Mesendoderm (in vitro differentiated cells): ENCODE results near the gene NARS2.

ENCODE experiments used
- DNase-seq: peaks from one replicate; pipeline ENCODE4 v3.0.0; 2013
- H2AK5ac ChIP-seq: 2 replicates; pipeline ENCODE4 v1.6.1; 2013; ENCODE audit warnings: low read length, inconsistent platforms
- H2BK120ac ChIP-seq: 2 replicates; pipeline ENCODE4 v1.6.1; 2013; ENCODE audit warnings: low read depth, mild to moderate bottlenecking, low read length, moderate library complexity, mixed read lengths
- H2BK15ac ChIP-seq: replicated peaks from 2 replicates; pipeline ENCODE4 v1.6.1; 2013; ENCODE audit warnings: low read depth, mild to moderate bottlenecking, moderate library complexity
- H2BK5ac ChIP-seq: 2 replicates; pipeline ENCODE4 v1.6.1; 2013; ENCODE audit warnings: low read length, inconsistent platforms
- H3K18ac ChIP-seq: 2 replicates; pipeline ENCODE4 v1.6.1; 2013; ENCODE audit warnings: mild to moderate bottlenecking, low read length, mixed read lengths
- H3K23ac ChIP-seq: one replicate; pipeline ENCODE4 v1.6.1; 2013; ENCODE audit warnings: low read length
- H3K27ac ChIP-seq: 2 replicates; pipeline ENCODE4 v1.5.1; 2013; ENCODE audit warnings: low read depth, mild to moderate bottlenecking, inconsistent platforms, low read length, moderate library complexity
- H3K27me3 ChIP-seq: 2 replicates; pipeline ENCODE4 v1.6.1; 2013; ENCODE audit warnings: low read length, control low read depth, mild to moderate bottlenecking, inconsistent platforms; ENCODE audit not compliant: insufficient read depth, poor library complexity
- H3K36me3 ChIP-seq: 2 replicates; pipeline ENCODE4 v1.6.1; 2013; ENCODE audit warnings: low read length, inconsistent platforms; ENCODE audit not compliant: control insufficient read depth, insufficient read depth
- H3K4ac ChIP-seq: one replicate; pipeline ENCODE4 v1.6.1; 2013; ENCODE audit warnings: low read depth, mild to moderate bottlenecking, low read length, moderate library complexity
- H3K4me1 ChIP-seq: 2 replicates; pipeline ENCODE4 v1.6.1; 2013; ENCODE audit warnings: low read depth, low read length, inconsistent platforms; ENCODE audit not compliant: control insufficient read depth
- H3K4me2 ChIP-seq: 2 replicates; pipeline ENCODE4 v1.6.1; 2013; ENCODE audit warnings: low read length
- H3K4me3 ChIP-seq: 2 replicates; pipeline ENCODE4 v1.5.1; 2013; ENCODE audit warnings: mild to moderate bottlenecking, low read length
- H3K56ac ChIP-seq: one replicate; pipeline ENCODE4 v1.6.1; 2013; ENCODE audit warnings: low read length
- H3K79me1 ChIP-seq: 2 replicates; pipeline ENCODE4 v1.6.1; 2013; ENCODE audit warnings: low read length, inconsistent platforms
- H3K79me2 ChIP-seq: 2 replicates; pipeline ENCODE4 v1.6.1; 2013; ENCODE audit warnings: mild to moderate bottlenecking, low read length; ENCODE audit not compliant: control insufficient read depth, insufficient read depth
- H3K9ac ChIP-seq: 2 replicates; pipeline ENCODE4 v1.6.1; 2013; ENCODE audit warnings: low read length, inconsistent platforms
- H4K5ac ChIP-seq: one replicate; pipeline ENCODE4 v1.6.1; 2013; ENCODE audit warnings: low read length
- H4K8ac ChIP-seq: one replicate; pipeline ENCODE4 v1.6.1; 2013; ENCODE audit warnings: low read depth, mild to moderate bottlenecking, control low read depth, low read length, moderate library complexity
- WGBS: extraction: QIAGEN DNeasy Blood & Tissue Kit; methylation state at CpG from one replicate; pipeline ENCODE4 v1.1.7; 2013; ENCODE audit warnings: low lambda C conversion rate, missing lambda C conversion rate; ENCODE audit not compliant: insufficient coverage; ENCODE audit errors: extremely low coverage; 5-methylcytosine and 5-hydroxymethylcytosine counted together

NARS2 gene

GRCh38 chr11:78395597-78395996, 179.1 kb downstream of the NARS2 start:
- Histone ChIP-seq H3K4me3 (no peak overlapping the region), H3K18ac (no peak overlapping the region)
- WGBS = no CpG with 5 or more reads among the region's 1 CpG

GRCh38 chr11:78392854-78393253, 181.8 kb downstream of the NARS2 start:
- Histone ChIP-seq H3K27me3 (no peaks in the 10 kb centered on the region), H3K79me2 (no peaks in the 10 kb centered on the region), H3K9ac (no peak overlapping the region), H2BK15ac (no peak overlapping the region), H3K4me3 (no peak overlapping the region), H3K4me1 (peaks cover 2% of the 10 kb centered on the region), H3K4me2 (no peak overlapping the region), H2BK5ac (no peak overlapping the region), H3K23ac (no peak overlapping the region), H3K27ac (no peak overlapping the region), H4K8ac (no peak overlapping the region), H3K18ac (no peak overlapping the region), H2AK5ac (no peak overlapping the region), H4K5ac (no peak overlapping the region), H3K79me1 (no peaks in the 10 kb centered on the region), H3K36me3 (no peaks in the 10 kb centered on the region), H3K4ac (peak overlapping the region; percentile 22), H2BK120ac (no peak overlapping the region), H3K56ac (no peak overlapping the region)
- DNase-seq = peak; percentile 66
- no CpG with 5 or more reads among the region's 2 CpGs for WGBS

More at GRCh38 chr11:78395597-78395996, 179.1 kb downstream of the NARS2 start:
- Histone ChIP-seq H3K4me2 (no peak overlapping the region), H4K5ac (no peak overlapping the region), H3K4me1 (peaks cover 10% of the 10 kb centered on the region), H2BK15ac (no peak overlapping the region), H3K79me2 (no peaks in the 10 kb centered on the region), H3K56ac (no peak overlapping the region), H3K27ac (no peak overlapping the region), H3K36me3 (no peaks in the 10 kb centered on the region), H3K23ac (no peak overlapping the region), H3K9ac (no peak overlapping the region), H2AK5ac (no peak overlapping the region), H3K27me3 (no peaks in the 10 kb centered on the region), H2BK5ac (no peak overlapping the region), H4K8ac (no peak overlapping the region), H3K4ac (no peak overlapping the region), H2BK120ac (no peak overlapping the region), H3K79me1 (no peaks in the 10 kb centered on the region)
- peak; percentile 14 for DNase-seq

- no peak overlapping the region for H4K8ac ChIP-seq
- H3K56ac ChIP-seq = no peak overlapping the region
- peaks cover 2% of the 10 kb centered on the region for H3K4me1 ChIP-seq
- no peak overlapping the region for H3K23ac ChIP-seq
- H3K4me3 ChIP-seq = no peak overlapping the region
- H3K79me1 ChIP-seq = no peaks in the 10 kb centered on the region
- no peak overlapping the region for H2AK5ac ChIP-seq
- DNase-seq = peak; percentile 39
- no peak overlapping the region for H3K9ac ChIP-seq
- H2BK15ac ChIP-seq = no peak overlapping the region
- no peaks in the 10 kb centered on the region for H3K27me3 ChIP-seq
- H2BK120ac ChIP-seq = no peak overlapping the region
- H3K18ac ChIP-seq = no peak overlapping the region
- H3K4ac ChIP-seq = no peak overlapping the region
- H3K36me3 ChIP-seq = no peaks in the 10 kb centered on the region
- no peak overlapping the region for H2BK5ac ChIP-seq
- H3K27ac ChIP-seq = no peak overlapping the region
- WGBS = no CpG with 5 or more reads among the region's 1 CpG
- H3K79me2 ChIP-seq = no peaks in the 10 kb centered on the region
- H4K5ac ChIP-seq = no peak overlapping the region
- H3K4me2 ChIP-seq = no peak overlapping the region
Observed at GRCh38 chr11:78391424-78391823, 183.2 kb downstream of the NARS2 start.

GRCh38 chr11:78390809-78391208, 183.9 kb downstream of the NARS2 start:
- no peak overlapping the region for H2BK15ac ChIP-seq
- no peak overlapping the region for H3K9ac ChIP-seq
- DNase-seq = no peak
- peaks cover 2% of the 10 kb centered on the region for H3K4me1 ChIP-seq
- H3K27me3 ChIP-seq = no peaks in the 10 kb centered on the region
- H3K4me3 ChIP-seq = no peak overlapping the region
- no peak overlapping the region for H2AK5ac ChIP-seq
- no peaks in the 10 kb centered on the region for H3K79me1 ChIP-seq
- no peak overlapping the region for H3K27ac ChIP-seq
- no CpG with 5 or more reads among the region's 5 CpGs for WGBS
- no peaks in the 10 kb centered on the region for H3K36me3 ChIP-seq
- no peak overlapping the region for H2BK5ac ChIP-seq
- H3K4ac ChIP-seq = no peak overlapping the region
- no peak overlapping the region for H2BK120ac ChIP-seq
- no peak overlapping the region for H4K8ac ChIP-seq
- no peak overlapping the region for H3K18ac ChIP-seq
- H3K79me2 ChIP-seq = no peaks in the 10 kb centered on the region
- H3K23ac ChIP-seq = no peak overlapping the region
- H4K5ac ChIP-seq = no peak overlapping the region
- no peak overlapping the region for H3K4me2 ChIP-seq
- no peak overlapping the region for H3K56ac ChIP-seq

- Histone ChIP-seq H4K8ac (no peak overlapping the region), H3K27me3 (no peaks in the 10 kb centered on the region), H3K79me1 (no peaks in the 10 kb centered on the region), H4K5ac (no peak overlapping the region), H2BK120ac (no peak overlapping the region), H3K4me1 (peaks cover 2% of the 10 kb centered on the region), H2BK15ac (no peak overlapping the region), H3K23ac (no peak overlapping the region), H3K4me2 (no peak overlapping the region), H3K36me3 (no peaks in the 10 kb centered on the region), H3K27ac (no peak overlapping the region), H3K79me2 (no peaks in the 10 kb centered on the region), H3K4me3 (no peak overlapping the region), H3K9ac (no peak overlapping the region), H3K18ac (no peak overlapping the region), H3K4ac (no peak overlapping the region), H3K56ac (no peak overlapping the region), H2AK5ac (no peak overlapping the region), H2BK5ac (no peak overlapping the region)
- no CpG with 5 or more reads among the region's 3 CpGs for WGBS
- no peak for DNase-seq
Observed at GRCh38 chr11:78386215-78386941, 188.3 kb downstream of the NARS2 start.
